Thoracic aorta (tissue), 2 donors: ENCODE results near the gene WDR64. TPM values are rescaled to one million over a fixed set of nuclear protein-coding genes. Genes with fewer than 3 reads are reported as not detected.

Source experiments
- ATAC-seq: fragments of 150-250 bp; one replicate; pipeline ENCODE4 v1.8.0; 2017; ENCODE audit warnings: low read depth; ENCODE audit not compliant: insufficient number of reproducible peaks, low FRiP score
- DNase-seq: peaks from one replicate; pipeline ENCODE4 v3.0.0-alpha.2; 2020; ENCODE audit warnings: low spot score
- H3K27ac ChIP-seq, 2 donors: fragments of 200-600 bp; sonication (generic); 1 replicate in 1 of 2; 2 replicates in 1 of 2; pipeline ENCODE4 v1.5.1; 2016; ENCODE audit warnings: mild to moderate bottlenecking in 2 of 2, moderate library complexity in 2 of 2
- H3K27me3 ChIP-seq: fragments of 200-600 bp; sonication (generic); replicated peaks from 2 replicates; pipeline ENCODE4 v1.6.0; 2016; ENCODE audit warnings: mild to moderate bottlenecking; ENCODE audit not compliant: insufficient read depth
- H3K36me3 ChIP-seq: fragments of 200-600 bp; sonication (generic); one replicate; pipeline ENCODE4 v1.5.1; 2016
- H3K4me1 ChIP-seq, 2 donors: fragments of 200-600 bp; sonication (generic); 1 replicate in 1 of 2; 2 replicates in 1 of 2; pipeline versions ENCODE4 v1.5.1 to v1.6.0; 2016; ENCODE audit warnings: low read depth in 2 of 2, mild to moderate bottlenecking in 1 of 2; ENCODE audit not compliant: control insufficient read depth in 1 of 2
- H3K4me3 ChIP-seq: fragments of 200-600 bp; sonication (generic); 2 replicates; pipeline ENCODE4 v1.5.1; 2016; ENCODE audit warnings: mild to moderate bottlenecking
- H3K9me3 ChIP-seq: fragments of 200-600 bp; sonication (generic); 2 replicates; pipeline ENCODE4 v1.5.1; 2016
- total RNA-seq, 2 donors: library from RNA; depleted of rRNA; stranded (reverse); fragments of >200 nt; gene quantifications; one replicate each; pipeline versions ENCODE4 v1.1.0 to v1.2.3, GENCODE V29; 2016
- TF ChIP-seq, protein P1 (sequence below): fragments of 200-600 bp; sonication (generic); IDR thresholded peaks from one replicate; pipeline ENCODE4 v1.5.1; 2019; ENCODE audit warnings: antibody characterized with exemption

The WDR64 gene
- not detected for total RNA-seq

- Histone ChIP-seq H3K27me3 (no peaks in the 10 kb centered on the region), H3K4me3 (no peak within 1 kb of the TSS), H3K9me3 (no peaks in the 10 kb centered on the region), H3K36me3 (no peaks in the 10 kb centered on the region), H3K4me1 (no peaks in the 10 kb centered on the region), H3K27ac (no peak within 1 kb of the TSS)
- TF ChIP-seq, protein P1, sequence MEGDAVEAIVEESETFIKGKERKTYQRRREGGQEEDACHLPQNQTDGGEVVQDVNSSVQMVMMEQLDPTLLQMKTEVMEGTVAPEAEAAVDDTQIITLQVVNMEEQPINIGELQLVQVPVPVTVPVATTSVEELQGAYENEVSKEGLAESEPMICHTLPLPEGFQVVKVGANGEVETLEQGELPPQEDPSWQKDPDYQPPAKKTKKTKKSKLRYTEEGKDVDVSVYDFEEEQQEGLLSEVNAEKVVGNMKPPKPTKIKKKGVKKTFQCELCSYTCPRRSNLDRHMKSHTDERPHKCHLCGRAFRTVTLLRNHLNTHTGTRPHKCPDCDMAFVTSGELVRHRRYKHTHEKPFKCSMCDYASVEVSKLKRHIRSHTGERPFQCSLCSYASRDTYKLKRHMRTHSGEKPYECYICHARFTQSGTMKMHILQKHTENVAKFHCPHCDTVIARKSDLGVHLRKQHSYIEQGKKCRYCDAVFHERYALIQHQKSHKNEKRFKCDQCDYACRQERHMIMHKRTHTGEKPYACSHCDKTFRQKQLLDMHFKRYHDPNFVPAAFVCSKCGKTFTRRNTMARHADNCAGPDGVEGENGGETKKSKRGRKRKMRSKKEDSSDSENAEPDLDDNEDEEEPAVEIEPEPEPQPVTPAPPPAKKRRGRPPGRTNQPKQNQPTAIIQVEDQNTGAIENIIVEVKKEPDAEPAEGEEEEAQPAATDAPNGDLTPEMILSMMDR, result no peak
- no peak for DNase-seq
- no peak for ATAC-seq
These were observed at the start of gene WDR64 for GRCh38 chr1:241652012-241652411. Gene WDR64, plus strand, starts transcription at chr1:241652281. Its CDS starts 204 bp downstream, at chr1:241652485.

- Histone ChIP-seq H3K4me1 (peaks cover 6 to 14% of the 10 kb centered on the region in 2 donors), H3K9me3 (no peaks in the 10 kb centered on the region), H3K4me3 (no peak overlapping the region), H3K36me3 (no peaks in the 10 kb centered on the region), H3K27me3 (no peaks in the 10 kb centered on the region), H3K27ac (no peak overlapping the region)
- ATAC-seq (no peak), DNase-seq (no peak)
- TF ChIP-seq, protein P1, result no peak
These were observed 48.3 kb upstream of the WDR64 start for GRCh38 chr1:241603731-241604245.

GRCh38 chr1:241605146-241605805, 46.8 kb upstream of the WDR64 start:
- H3K4me1 ChIP-seq, result peaks cover 6 to 14% of the 10 kb centered on the region in 2 donors
- no peaks in the 10 kb centered on the region for H3K9me3 ChIP-seq
- H3K36me3 ChIP-seq, result no peaks in the 10 kb centered on the region
- ATAC-seq (no peak), DNase-seq (no peak)
- TF ChIP-seq, protein P1, result no peak
- H3K4me3 ChIP-seq, result no peak overlapping the region
- no peak overlapping the region for H3K27ac ChIP-seq
- H3K27me3 ChIP-seq, result no peaks in the 10 kb centered on the region

DNA sequence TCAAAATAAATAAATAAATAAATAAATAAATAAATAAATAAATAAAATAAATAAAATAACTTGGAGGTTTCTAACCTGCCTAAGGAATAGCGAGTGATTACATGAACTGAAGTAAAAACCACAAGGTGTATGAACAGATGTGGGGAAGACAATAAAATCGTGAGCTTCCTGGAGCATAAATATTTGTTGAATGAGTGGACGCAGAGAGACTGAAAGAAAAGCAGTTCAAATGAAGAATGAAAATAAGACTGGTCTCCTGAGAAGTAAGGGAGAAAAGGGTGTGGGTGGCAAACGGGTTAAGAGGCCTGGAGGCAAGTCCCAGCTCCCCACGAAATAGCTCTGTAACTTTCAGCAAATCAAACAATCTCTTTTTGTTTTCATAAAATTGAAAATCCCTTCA, 45.5 kb upstream of the WDR64 start:
- Histone ChIP-seq H3K4me1 (peaks cover 6 to 14% of the 10 kb centered on the region in 2 donors), H3K27me3 (no peaks in the 10 kb centered on the region), H3K36me3 (no peaks in the 10 kb centered on the region), H3K9me3 (no peaks in the 10 kb centered on the region), H3K4me3 (no peak overlapping the region), H3K27ac (no peak overlapping the region)
- TF ChIP-seq, protein P1, result no peak
- ATAC-seq (no peak), DNase-seq (no peak)

DNA sequence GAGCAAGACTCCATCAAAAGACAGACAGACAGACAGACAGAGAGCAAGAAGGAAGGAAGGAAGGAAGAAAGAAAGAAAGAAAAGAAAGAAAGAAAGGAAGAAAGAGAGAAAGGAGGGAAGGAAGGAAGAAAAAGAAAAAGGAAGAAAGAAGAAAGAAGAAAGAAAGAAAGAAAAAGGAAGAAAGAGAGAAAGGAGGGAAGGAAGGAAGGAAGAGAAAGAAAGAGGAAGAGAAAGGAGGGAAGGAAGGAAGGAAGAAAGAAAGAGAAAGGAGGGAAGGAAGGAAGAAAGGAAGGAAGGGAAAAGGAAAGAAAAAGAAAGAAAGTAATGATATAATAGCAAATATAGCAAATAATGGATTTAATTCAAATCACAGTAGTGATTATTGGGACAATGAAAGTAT, 44.6 kb upstream of the WDR64 start:
- no peak for ATAC-seq

More for the DNA sequence above, 44.6 kb upstream of the WDR64 start:
- no peaks in the 10 kb centered on the region for H3K9me3 ChIP-seq
- H3K4me3 ChIP-seq, result no peak overlapping the region
- H3K4me1 ChIP-seq, result peaks cover 6 to 14% of the 10 kb centered on the region in 2 donors
- H3K27ac ChIP-seq, result no peak overlapping the region
- TF ChIP-seq, protein P1, result no peak
- DNase-seq, result no peak
- H3K27me3 ChIP-seq, result no peaks in the 10 kb centered on the region
- H3K36me3 ChIP-seq, result no peaks in the 10 kb centered on the region
